Keratinocyte (primary cell): Measurements from ENCODE around the gene NT5C1B.

Source experiments
- EZH2 ChIP-seq: IDR thresholded peaks from one replicate; pipeline ENCODE4 v1.6.1; 2012; ENCODE audit warnings: inconsistent platforms, mild to moderate bottlenecking, low read length, moderate library complexity
- TF ChIP-seq, protein P1 (sequence below), 3 experiments: IDR thresholded peaks in 1 of 3; conservative IDR thresholded peaks in 1 of 3; optimal IDR thresholded peaks in 1 of 3; 2 replicates in 2 of 3; 3 replicates in 1 of 3; pipeline versions ENCODE3 to v1.5.1; 2011; ENCODE audit warnings: low read length in 3 of 3, mild to moderate bottlenecking in 3 of 3, moderate library complexity in 2 of 3, control low read depth in 1 of 3, inconsistent platforms in 1 of 3; ENCODE audit not compliant: insufficient read depth in 2 of 3; ENCODE audit errors: extremely low read depth in 1 of 3

- TF ChIP-seq, protein P1, sequence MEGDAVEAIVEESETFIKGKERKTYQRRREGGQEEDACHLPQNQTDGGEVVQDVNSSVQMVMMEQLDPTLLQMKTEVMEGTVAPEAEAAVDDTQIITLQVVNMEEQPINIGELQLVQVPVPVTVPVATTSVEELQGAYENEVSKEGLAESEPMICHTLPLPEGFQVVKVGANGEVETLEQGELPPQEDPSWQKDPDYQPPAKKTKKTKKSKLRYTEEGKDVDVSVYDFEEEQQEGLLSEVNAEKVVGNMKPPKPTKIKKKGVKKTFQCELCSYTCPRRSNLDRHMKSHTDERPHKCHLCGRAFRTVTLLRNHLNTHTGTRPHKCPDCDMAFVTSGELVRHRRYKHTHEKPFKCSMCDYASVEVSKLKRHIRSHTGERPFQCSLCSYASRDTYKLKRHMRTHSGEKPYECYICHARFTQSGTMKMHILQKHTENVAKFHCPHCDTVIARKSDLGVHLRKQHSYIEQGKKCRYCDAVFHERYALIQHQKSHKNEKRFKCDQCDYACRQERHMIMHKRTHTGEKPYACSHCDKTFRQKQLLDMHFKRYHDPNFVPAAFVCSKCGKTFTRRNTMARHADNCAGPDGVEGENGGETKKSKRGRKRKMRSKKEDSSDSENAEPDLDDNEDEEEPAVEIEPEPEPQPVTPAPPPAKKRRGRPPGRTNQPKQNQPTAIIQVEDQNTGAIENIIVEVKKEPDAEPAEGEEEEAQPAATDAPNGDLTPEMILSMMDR (optimal IDR thresholded peaks at IDR 0.05 in 1 of 3, IDR thresholded peaks at IDR 0.05 in 1 of 3, conservative IDR thresholded peaks at IDR 0.05 in 1 of 3; ENCODE audit: extremely low read depth in 1 of 3, insufficient read depth in 2 of 3, low read length in 3 of 3) = no peak
- TF ChIP-seq EZH2 = no peak
Measured at GRCh38 chr2:18603854-18604530, 14.6 kb upstream of the NT5C1B start.
